Fibroblast of lung (primary cell): ENCODE data around the gene SST. TPM values are rescaled to one million over a fixed set of nuclear protein-coding genes. Genes with fewer than 3 reads are reported as not detected.

Experiments used
- DNase-seq, 2 donors: peaks; one replicate each; pipeline versions ENCODE4 v3.0.0 to v3.0.0-alpha.2; 2010; ENCODE audit warnings: low read depth in 2 of 2
- H2AFZ ChIP-seq: 2 replicates; pipeline ENCODE4 v1.5.1; 2012; ENCODE audit warnings: low read length, control low read depth, inconsistent platforms
- H3K27ac ChIP-seq: 2 replicates; pipeline ENCODE4 v1.5.1; 2011; ENCODE audit warnings: low read length, control low read depth; ENCODE audit not compliant: insufficient read depth
- H3K27me3 ChIP-seq: 2 replicates; pipeline ENCODE4 v1.5.1; 2011; ENCODE audit warnings: mild to moderate bottlenecking, low read length; ENCODE audit not compliant: control insufficient read depth, insufficient read depth
- H3K36me3 ChIP-seq: 2 replicates; pipeline ENCODE4 v1.5.1; 2011; ENCODE audit warnings: low read length; ENCODE audit not compliant: control insufficient read depth, insufficient read depth
- H3K4me1 ChIP-seq: 2 replicates; pipeline ENCODE4 v1.5.1; 2011; ENCODE audit warnings: low read length; ENCODE audit not compliant: control insufficient read depth, insufficient read depth; ENCODE audit errors: extremely low read depth
- H3K4me2 ChIP-seq: 2 replicates; pipeline ENCODE4 v1.5.1; 2011; ENCODE audit warnings: low read length, control low read depth; ENCODE audit not compliant: insufficient read depth; ENCODE audit errors: extremely low read depth
- H3K4me3 ChIP-seq, 4 experiments: fragments of 200-600 bp in 1 of 4; sonication (generic) in 1 of 4; replicated peaks in 1 of 4; 2 replicates each; pipeline ENCODE4 v1.5.1; 2011 to 2016; ENCODE audit warnings: low read length in 4 of 4, low read depth in 3 of 4, mild to moderate bottlenecking in 3 of 4, control low read depth in 2 of 4, inconsistent platforms in 1 of 4, mixed read lengths in 1 of 4; ENCODE audit not compliant: insufficient read depth in 1 of 4; ENCODE audit errors: control extremely low read depth in 1 of 4
- H3K79me2 ChIP-seq: 2 replicates; pipeline ENCODE4 v1.5.1; 2012; ENCODE audit warnings: mild to moderate bottlenecking, low read length, inconsistent platforms; ENCODE audit not compliant: control insufficient read depth, insufficient read depth
- H3K9ac ChIP-seq: 2 replicates; pipeline ENCODE4 v1.5.1; 2011; ENCODE audit warnings: mild to moderate bottlenecking, low read length, control low read depth; ENCODE audit not compliant: insufficient read depth
- H3K9me3 ChIP-seq: 2 replicates; pipeline ENCODE4 v1.5.1; 2012; ENCODE audit warnings: low read depth, low read length; ENCODE audit not compliant: control insufficient read depth, insufficient read depth
- H4K20me1 ChIP-seq: 2 replicates; pipeline ENCODE4 v1.5.1; 2011; ENCODE audit warnings: low read length; ENCODE audit not compliant: control insufficient read depth, insufficient read depth; ENCODE audit errors: extremely low read depth
- CTCF ChIP-seq, 2 donors: IDR thresholded peaks in 1 of 2; conservative IDR thresholded peaks in 1 of 2; 1 replicate in 1 of 2; 2 replicates in 1 of 2; pipeline ENCODE4 v1.5.1; 2011 to 2012; ENCODE audit warnings: low read length in 2 of 2, control low read depth in 1 of 2, inconsistent platforms in 1 of 2, low read depth in 1 of 2, mild to moderate bottlenecking in 1 of 2
- EZH2 ChIP-seq: IDR thresholded peaks from 2 replicates; pipeline ENCODE4 v1.5.1; 2012; ENCODE audit warnings: low read length, control low read depth, mild to moderate bottlenecking; ENCODE audit errors: missing control alignments
- polyA plus RNA-seq, 2 donors: library from polyadenylated mRNA; depleted of rRNA in 1 of 2; stranded (reverse) in 1 of 2; unstranded in 1 of 2; fragments of >200 nt; gene quantifications; 2 replicates each; pipeline ENCODE4 v1.2.1, GENCODE V29; 2011 to 2012; ENCODE audit warnings: missing spikeins in 1 of 2
- total RNA-seq: library from RNA; depleted of rRNA; stranded (reverse); fragments of >200 nt; gene quantifications from 2 replicates; pipeline ENCODE4 v1.2.1, GENCODE V29; 2014

SST gene
- total and polyA plus RNA-seq, 2 donors (not counting 1 experiment from before 2014, with no cell fraction given) = not detected

DNA sequence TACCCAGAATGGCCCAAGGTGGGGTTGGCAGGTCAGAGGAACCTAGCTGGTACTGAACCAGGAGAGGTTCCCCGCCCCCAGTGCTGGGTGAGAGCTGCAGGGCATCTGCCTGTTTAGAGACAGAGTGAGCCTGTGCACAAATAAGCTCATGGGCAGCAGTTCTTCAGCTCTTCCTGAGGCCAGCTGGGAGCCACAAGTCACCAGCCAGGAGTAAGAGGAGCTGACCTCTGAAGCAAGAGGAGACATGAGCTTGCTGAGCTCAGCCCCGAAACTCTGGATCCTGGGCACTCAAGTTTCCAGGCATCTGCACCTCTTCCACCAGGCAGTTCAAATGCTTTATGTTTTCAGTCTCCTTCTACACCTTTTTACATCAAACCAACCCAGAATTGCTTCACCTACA lies 30.1 kb upstream of the SST start:
- DNase-seq = no peak
- no peak overlapping the region for H3K27ac ChIP-seq
- no peaks in the 10 kb centered on the region for H3K36me3 ChIP-seq
- peaks cover 4% of the 10 kb centered on the region for H3K4me1 ChIP-seq
- H2AFZ ChIP-seq = no peak overlapping the region
- no peak overlapping the region for H3K4me3 ChIP-seq
- TF ChIP-seq EZH2 (no peak), CTCF (conservative IDR thresholded peaks at IDR 0.05 in 1 of 2, IDR thresholded peaks at IDR 0.05 in 1 of 2; ENCODE audit: low read depth in 1 of 2, low read length in 2 of 2) (no peak)
- no peaks in the 10 kb centered on the region for H4K20me1 ChIP-seq
- H3K9me3 ChIP-seq = no peaks in the 10 kb centered on the region
- H3K27me3 ChIP-seq = peaks cover 4% of the 10 kb centered on the region
- H3K9ac ChIP-seq = no peak overlapping the region
- no peak overlapping the region for H3K4me2 ChIP-seq
- no peaks in the 10 kb centered on the region for H3K79me2 ChIP-seq

DNA sequence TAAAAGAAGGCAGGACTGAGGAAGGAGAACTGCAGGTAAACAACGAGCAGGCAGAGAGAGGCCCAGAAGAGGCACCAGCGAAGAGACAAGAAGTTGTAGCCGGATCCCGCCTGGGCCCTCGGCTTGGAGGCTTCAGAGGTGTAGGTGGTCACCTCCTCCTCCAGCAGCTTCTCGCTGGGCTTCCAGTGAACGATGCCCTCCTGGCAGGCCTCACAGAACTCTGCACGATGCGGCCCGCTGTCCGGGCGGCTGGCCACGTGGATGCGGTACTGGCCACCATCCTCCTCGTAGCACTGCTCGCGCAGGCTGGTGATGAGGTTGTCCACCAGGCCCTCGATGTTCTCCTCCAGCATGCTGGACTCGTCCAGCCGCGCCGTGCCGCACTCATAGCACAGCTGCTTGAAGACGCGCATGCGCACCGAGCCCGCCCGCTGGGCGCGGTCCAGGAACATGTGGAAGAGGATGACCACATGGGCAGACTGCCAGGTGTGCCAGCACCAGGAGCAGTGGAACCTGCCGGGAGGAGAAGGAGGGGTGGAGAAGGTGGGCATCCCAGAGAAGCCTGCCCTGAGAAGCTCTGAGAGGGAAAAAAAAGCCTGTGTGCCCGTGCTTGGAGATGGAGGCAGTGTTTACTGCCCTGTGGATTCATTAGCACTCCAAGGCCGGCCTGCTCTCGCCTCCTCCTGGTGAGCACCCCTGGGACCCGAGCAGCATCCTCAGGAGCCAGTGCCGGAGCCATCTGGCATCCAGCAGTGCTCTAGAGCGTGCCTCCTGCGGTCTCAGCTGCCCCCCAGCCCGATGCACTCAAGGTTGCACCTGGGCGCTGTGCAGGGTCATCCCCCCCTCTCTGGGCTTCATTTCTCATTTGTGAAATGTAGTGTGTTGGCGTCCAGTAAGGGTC lies 28.6 kb upstream of the SST start:
- Histone ChIP-seq H3K9me3 (no peaks in the 10 kb centered on the region), H3K4me3 (no peak overlapping the region), H3K79me2 (no peaks in the 10 kb centered on the region), H2AFZ (no peak overlapping the region), H4K20me1 (no peaks in the 10 kb centered on the region), H3K27me3 (peaks cover 4% of the 10 kb centered on the region), H3K9ac (no peak overlapping the region), H3K36me3 (no peaks in the 10 kb centered on the region), H3K27ac (no peak overlapping the region), H3K4me1 (peaks cover 4% of the 10 kb centered on the region), H3K4me2 (no peak overlapping the region)
- TF ChIP-seq EZH2 = no peak
- no peak for DNase-seq

- H3K4me2 ChIP-seq = no peak overlapping the region
- no peaks in the 10 kb centered on the region for H3K9me3 ChIP-seq
- H3K27ac ChIP-seq = no peak overlapping the region
- no peaks in the 10 kb centered on the region for H4K20me1 ChIP-seq
- H3K27me3 ChIP-seq = peaks cover 6% of the 10 kb centered on the region
- no peaks in the 10 kb centered on the region for H3K36me3 ChIP-seq
- no peak for TF ChIP-seq EZH2
- no peak for TF ChIP-seq CTCF (conservative IDR thresholded peaks at IDR 0.05 in 1 of 2, IDR thresholded peaks at IDR 0.05 in 1 of 2; ENCODE audit: low read depth in 1 of 2, low read length in 2 of 2)
- DNase-seq = no peak
- peaks cover 4% of the 10 kb centered on the region for H3K4me1 ChIP-seq
- no peak overlapping the region for H2AFZ ChIP-seq
- H3K4me3 ChIP-seq = no peak overlapping the region
- H3K79me2 ChIP-seq = no peaks in the 10 kb centered on the region
- H3K9ac ChIP-seq = no peak overlapping the region
Observed at GRCh38 chr3:187696021-187696420, 25.8 kb upstream of the SST start.
